IMR-90 (cell line): ENCODE results near the gene COX5B. TPM values are rescaled to one million over a fixed set of nuclear protein-coding genes. Genes with fewer than 3 reads are reported as not detected.
A peak's percentile ranks its signal among the peaks of the same experiment; 100 is the strongest.
"Not testable (repeated sequence)": the region's sequence is repeated elsewhere in the genome, so short reads cannot be mapped to it uniquely, and the experiment has no call there.

Source experiments
- ATAC-seq: fragments of 200-7000 bp; cut with Tn5 transposase; 2 replicates; pipeline ENCODE4 v1.9.1; 2020; ENCODE audit warnings: low read depth, mild to moderate bottlenecking, moderate library complexity
- Bru-seq: library from RNA; stranded (reverse); fragments of 400-500 nt; gene quantifications from one replicate; lab custom pipeline; 2021; lab: Mats Ljungman, UMichigan
- BruChase-seq, 2 experiments: library from RNA; stranded (reverse); fragments of 400-500 nt; gene quantifications; one replicate each; lab custom pipeline; 2021; lab: Mats Ljungman, UMichigan
- BruUV-seq: library from RNA; stranded (reverse); fragments of 400-500 nt; replicated peaks from 2 replicates; lab custom pipeline; 2021; lab: Mats Ljungman, UMichigan
- CTCF ChIA-PET: fragments of 300-600 bp; formaldehyde crosslinking; extraction: SDS; loops from one replicate; lab custom pipeline; 2021; ENCODE audit warnings: antibody characterized with exemption; lab: Yijun Ruan, JAX
- POLR2A ChIA-PET: fragments of 300-600 bp; sonication (Branson Sonifier 250); formaldehyde crosslinking; loops from one replicate; lab custom pipeline; 2022; ENCODE audit warnings: antibody characterized with exemption; ENCODE audit not compliant: unreplicated experiment; lab: Charles Lee
- DNase-seq: peaks from one replicate; pipeline ENCODE4 v3.0.0; 2013
- H2AFZ ChIP-seq: replicated peaks from 2 replicates; pipeline ENCODE3; 2013; ENCODE audit warnings: low read length, mild to moderate bottlenecking; ENCODE audit not compliant: poor library complexity
- H2AK5ac ChIP-seq: 2 replicates; pipeline ENCODE4 v1.6.1; 2013; ENCODE audit warnings: low read depth, low read length, inconsistent platforms
- H2AK9ac ChIP-seq: replicated peaks from 2 replicates; pipeline ENCODE3; 2013; ENCODE audit warnings: mild to moderate bottlenecking, low read depth, low read length, moderate library complexity; ENCODE audit not compliant: poor library complexity
- H2BK120ac ChIP-seq: 2 replicates; pipeline ENCODE4 v1.6.1; 2013; ENCODE audit warnings: low read depth, low read length, inconsistent platforms
- H2BK15ac ChIP-seq: 3 replicates; pipeline ENCODE4 v1.6.1; 2013; ENCODE audit warnings: low read depth, low read length, inconsistent platforms
- H2BK20ac ChIP-seq: 2 replicates; pipeline ENCODE4 v1.6.1; 2013; ENCODE audit warnings: low read depth, mild to moderate bottlenecking, inconsistent platforms, low read length, moderate library complexity
- H2BK5ac ChIP-seq: 2 replicates; pipeline ENCODE4 v1.6.1; 2013; ENCODE audit warnings: mild to moderate bottlenecking, low read depth, low read length, inconsistent platforms; ENCODE audit not compliant: poor library complexity, severe bottlenecking
- H3K14ac ChIP-seq: replicated peaks from 2 replicates; pipeline ENCODE4 v1.6.1; 2013; ENCODE audit warnings: low read depth, low read length, inconsistent platforms
- H3K18ac ChIP-seq: 2 replicates; pipeline ENCODE4 v1.6.1; 2013; ENCODE audit warnings: low read depth, low read length, control low read depth
- H3K23ac ChIP-seq: 2 replicates; pipeline ENCODE4 v1.6.1; 2013; ENCODE audit warnings: low read depth, low read length, inconsistent platforms
- H3K27ac ChIP-seq: 2 replicates; pipeline ENCODE4 v1.5.1; 2013; ENCODE audit warnings: mild to moderate bottlenecking, control low read depth, low read length; ENCODE audit not compliant: insufficient read depth
- H3K27me3 ChIP-seq: 2 replicates; pipeline ENCODE4 v1.6.1; 2013; ENCODE audit warnings: low read length; ENCODE audit not compliant: control insufficient read depth, insufficient read depth
- H3K36me3 ChIP-seq: 2 replicates; pipeline ENCODE4 v1.6.1; 2013; ENCODE audit warnings: low read length, mixed read lengths; ENCODE audit not compliant: control insufficient read depth, insufficient read depth
- H3K4ac ChIP-seq: 2 replicates; pipeline ENCODE4 v1.6.1; 2013; ENCODE audit warnings: low read depth, low read length, inconsistent platforms
- H3K4me1 ChIP-seq: 2 replicates; pipeline ENCODE4 v1.6.1; 2013; ENCODE audit warnings: low read length, mixed read lengths; ENCODE audit not compliant: control insufficient read depth, insufficient read depth
- H3K4me2 ChIP-seq: 2 replicates; pipeline ENCODE4 v1.6.1; 2013; ENCODE audit warnings: low read depth, mild to moderate bottlenecking, control low read depth, low read length, moderate library complexity
- H3K4me3 ChIP-seq: 2 replicates; pipeline ENCODE4 v1.5.1; 2013; ENCODE audit warnings: low read depth, mild to moderate bottlenecking, control low read depth, low read length, moderate library complexity; ENCODE audit not compliant: insufficient read depth
- H3K56ac ChIP-seq: 2 replicates; pipeline ENCODE4 v1.6.1; 2013; ENCODE audit warnings: low read length, inconsistent platforms; ENCODE audit not compliant: insufficient read depth; ENCODE audit errors: extremely low read depth
- H3K79me1 ChIP-seq, 2 experiments: 2 replicates each; pipeline ENCODE4 v1.6.1; 2013; ENCODE audit warnings: low read length in 2 of 2, inconsistent platforms in 1 of 2, low read depth in 1 of 2
- H3K9ac ChIP-seq: 2 replicates; pipeline ENCODE4 v1.6.1; 2013; ENCODE audit warnings: low read depth, low read length, control low read depth
- H3K9me1 ChIP-seq: 2 replicates; pipeline ENCODE4 v1.6.1; 2013; ENCODE audit warnings: low read length, inconsistent platforms; ENCODE audit not compliant: insufficient read depth
- H3K9me3 ChIP-seq: 2 replicates; pipeline ENCODE4 v1.6.1; 2013; ENCODE audit warnings: low read length; ENCODE audit not compliant: control insufficient read depth, insufficient read depth
- H4K20me1 ChIP-seq: 2 replicates; pipeline ENCODE4 v1.6.1; 2013; ENCODE audit warnings: low read length, inconsistent platforms; ENCODE audit not compliant: insufficient read depth
- H4K5ac ChIP-seq: 2 replicates; pipeline ENCODE4 v1.6.1; 2013; ENCODE audit warnings: mild to moderate bottlenecking, low read depth, low read length, control low read depth
- H4K8ac ChIP-seq, 2 experiments: 2 replicates each; pipeline ENCODE4 v1.6.1; 2013; ENCODE audit warnings: low read depth in 2 of 2, low read length in 2 of 2, control low read depth in 1 of 2, inconsistent platforms in 1 of 2
- H4K91ac ChIP-seq: 2 replicates; pipeline ENCODE4 v1.6.1; 2013; ENCODE audit warnings: low read depth, low read length, inconsistent platforms; ENCODE audit not compliant: insufficient read depth
- CEBPB ChIP-seq: IDR thresholded peaks from 2 replicates; pipeline ENCODE4 v1.6.1; 2012; ENCODE audit warnings: low read depth, low read length, improper control_type of control experiment
- MAZ ChIP-seq: IDR thresholded peaks from 2 replicates; pipeline ENCODE4 v1.6.1; 2012; ENCODE audit warnings: low read depth, mild to moderate bottlenecking, low read length, improper control_type of control experiment, moderate library complexity, borderline replicate concordance
- POLR2A ChIP-seq: IDR thresholded peaks from 2 replicates; pipeline ENCODE4 v1.6.1; 2012; ENCODE audit warnings: mild to moderate bottlenecking, low read depth, low read length
- WGBS, 2 experiments: methylation state at CpG; one replicate each; pipeline versions ENCODE4 v1.1.5 to v1.1.7; 2013; ENCODE audit warnings: missing lambda C conversion rate in 2 of 2; ENCODE audit not compliant: insufficient read length in 1 of 2; ENCODE audit errors: extremely low coverage in 2 of 2; 5-methylcytosine and 5-hydroxymethylcytosine counted together
- dilution Hi-C: fragments of 300-500 bp; cut with HindIII; formaldehyde crosslinking; loops from one replicate; pipeline ENCODE4 v1.14.3; 2018; ENCODE audit warnings: low sequenced_read_pairs; ENCODE audit not compliant: unreplicated experiment
- in situ Hi-C: fragments of 300-500 bp; cut with MboI; formaldehyde crosslinking; loops from 3 replicates; pipeline ENCODE4 v1.14.3; 2019; ENCODE audit warnings: low sequenced_read_pairs, inconsistent platforms, mixed read lengths
- intact Hi-C: fragments of 100-400 bp; cut with micrococcal nuclease; formaldehyde crosslinking; loops from 2 replicates; pipeline ENCODE4 v1.10.0; 2022
- long read RNA-seq: library from polyadenylated mRNA; unstranded; transcript quantifications from one replicate; pipeline ENCODE4 v2.0.0, GENCODE V29; 2021; ENCODE audit not compliant: unreplicated experiment
- polyA plus RNA-seq, 3 experiments: library from polyadenylated mRNA; depleted of rRNA; stranded (reverse); fragments of >200 nt; gene quantifications; 2 replicates each; pipeline ENCODE4 v1.2.3, GENCODE V29; 2012; ENCODE audit warnings: low replicate concordance in 1 of 3
- total RNA-seq: library from RNA; depleted of rRNA; stranded (reverse); fragments of >200 nt; gene quantifications from 2 replicates; pipeline ENCODE4 v1.2.3, GENCODE V29; 2012; rRNA removed

The COX5B gene
- total RNA-seq (140 and 148 TPM in 2 replicates), polyA plus RNA-seq (2012; rRNA removed) (272 and 341 TPM in 2 replicates), Bru-seq, nascent RNA (percentile 79 among the genes with signal in this experiment), BruChase-seq, experiment 1, labeled RNA remaining after a 6-hour chase (percentile 73 among the genes with signal in this experiment), BruChase-seq, experiment 2, labeled RNA remaining after a 2-hour chase (percentile 61 among the genes with signal in this experiment)
- polyA plus RNA-seq (2012; cell fraction: cytosol; rRNA removed): 446 and 518 TPM in 2 replicates
- 106 and 110 TPM in 2 replicates for polyA plus RNA-seq (2012; cell fraction: nucleus; rRNA removed; ENCODE audit: low replicate concordance)
- long read RNA-seq, transcript COX5B-201 (4 exons, 712 nt): major isoform, 83 of 86 reads
- long read RNA-seq, partial matches to known transcripts: 0 of 86 reads
- long read RNA-seq, other reads (novel, unspliced or antisense): 3 of 86 reads

- Histone ChIP-seq H3K4me2 (peak within 1 kb of the TSS; percentile 85), H3K18ac (peak within 1 kb of the TSS; percentile 10; the same call in 1 of the 2 replicates), H3K9me1 (no peaks in the 10 kb centered on the region), H3K4me3 (peak within 1 kb of the TSS; percentile 85), H3K27me3 (no peaks in the 10 kb centered on the region), H3K9ac (peak within 1 kb of the TSS; percentile 84), H2BK20ac (no peak within 1 kb of the TSS), H4K8ac (peak within 1 kb of the TSS; percentile 92), H3K79me1 (peaks cover 13 to 20% of the 10 kb centered on the region in 2 experiments), H3K23ac (peak within 1 kb of the TSS; percentile 73; the same call in 1 of the 2 replicates), H3K14ac (peak within 1 kb of the TSS; percentile 51), H2AFZ (peak within 1 kb of the TSS; percentile 91), H3K56ac (peak within 1 kb of the TSS; percentile 29; the same call in 1 of the 2 replicates), H3K36me3 (peaks cover 18% of the 10 kb centered on the region), H4K5ac (peak within 1 kb of the TSS; percentile 71), H3K4ac (peak within 1 kb of the TSS; percentile 70), H4K91ac (peak within 1 kb of the TSS; percentile 26), H2BK5ac (peak within 1 kb of the TSS; percentile 56), H3K27ac (peak within 1 kb of the TSS; percentile 74), H2BK120ac (peak within 1 kb of the TSS; percentile 24), H2BK15ac (no peak within 1 kb of the TSS; the same call in 2 of the 3 replicates), H3K9me3 (no peaks in the 10 kb centered on the region), H4K20me1 (no peaks in the 10 kb centered on the region), H2AK5ac (0 out of 2 replicates have a peak within 1 kb of the TSS, but pooled peaks have one; percentile 33), H2AK9ac (peak within 1 kb of the TSS; percentile 92), H3K4me1 (peaks cover 5% of the 10 kb centered on the region; the same call in 1 of the 2 replicates)
- ChIA-PET POLR2A (interaction anchor here (1.9 kb wide), 1 partner anchor 17 kb away, joined by 15 read pairs; the partner anchor contains the start of gene ACTR1B), CTCF (interaction anchor here (1.6 kb wide), 1 partner anchor 16 kb away, joined by 3 read pairs; no protein-coding TSS in a partner anchor)
- WGBS, 2 experiments: 0% methylated on average over 19 of the region's 63 CpGs; no CpG with 5 or more reads in 1 of the 2 experiments
- intact Hi-C loops: no loop called here
- in situ Hi-C loops: no loop called here
- ATAC-seq: peak; percentile 99
- no TSS peak for BruUV-seq
- dilution Hi-C loops: no loop called here
- peak; percentile 93 for DNase-seq
- TF ChIP-seq POLR2A: peak; percentile 80
- TF ChIP-seq CEBPB: no peak
- TF ChIP-seq MAZ: peak; percentile 78; the same call in 1 of the 2 replicates
These were observed at the start of gene COX5B for GRCh38 chr2:97645695-97646629. TSS of gene COX5B (plus strand) at chr2:97646062. CDS start at chr2:97646087, 25 bp downstream.

GRCh38 chr2:97596180-97596579, 49.7 kb upstream of the COX5B start:
- H2BK20ac ChIP-seq, ATAC-seq, H3K9ac ChIP-seq, H3K27ac ChIP-seq, H2AK5ac ChIP-seq, H4K5ac ChIP-seq, intact Hi-C loops, H3K4ac ChIP-seq, H2AFZ ChIP-seq, H2BK120ac ChIP-seq, H3K23ac ChIP-seq, H2BK5ac ChIP-seq, H3K4me2 ChIP-seq, H3K9me3 ChIP-seq, CTCF ChIA-PET, H3K27me3 ChIP-seq, H3K14ac ChIP-seq, H3K9me1 ChIP-seq, H4K91ac ChIP-seq, H4K8ac ChIP-seq, H2AK9ac ChIP-seq, DNase-seq, H3K79me1 ChIP-seq, H3K18ac ChIP-seq, H3K36me3 ChIP-seq, H2BK15ac ChIP-seq, dilution Hi-C loops, BruUV-seq, H3K4me3 ChIP-seq, H3K4me1 ChIP-seq, POLR2A ChIA-PET, H4K20me1 ChIP-seq, H3K56ac ChIP-seq: not testable (repeated sequence)
- in situ Hi-C loops: loop anchor here (10.0 kb wide), 1 partner anchor 99 kb away; no protein-coding TSS in a partner anchor
- no CpG with 5 or more reads among the region's 4 CpGs for WGBS, 2 experiments
